ENCODE results near the gene GRIA4.
A peak's percentile ranks its signal among the peaks of the same experiment; 100 is the strongest.
"Not testable (repeated sequence)": the region's sequence is repeated elsewhere in the genome, so short reads cannot be mapped to it uniquely, and the experiment has no call there.

GRIA4 gene

DNA sequence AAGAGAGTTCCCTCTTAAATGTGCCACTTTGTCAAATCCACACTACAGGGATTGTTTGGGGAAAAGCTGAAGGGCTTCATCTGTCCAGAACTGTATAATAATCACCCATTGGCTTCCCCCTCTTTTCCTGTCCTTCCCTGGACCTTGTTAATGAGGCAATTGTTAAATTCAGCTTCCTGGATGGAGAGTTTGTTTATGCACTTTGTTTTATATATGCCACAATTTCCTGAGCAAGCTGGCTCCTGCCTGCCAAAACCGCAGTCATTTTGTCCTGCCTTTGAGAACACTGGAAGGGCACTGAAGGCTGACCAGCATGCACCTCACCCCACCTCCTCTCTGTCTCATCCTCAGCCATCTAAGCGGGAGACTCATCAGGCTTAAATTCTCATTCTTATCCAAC lies 325.9 kb downstream of the GRIA4 start:
- DNase-seq, result no peak

DNA sequence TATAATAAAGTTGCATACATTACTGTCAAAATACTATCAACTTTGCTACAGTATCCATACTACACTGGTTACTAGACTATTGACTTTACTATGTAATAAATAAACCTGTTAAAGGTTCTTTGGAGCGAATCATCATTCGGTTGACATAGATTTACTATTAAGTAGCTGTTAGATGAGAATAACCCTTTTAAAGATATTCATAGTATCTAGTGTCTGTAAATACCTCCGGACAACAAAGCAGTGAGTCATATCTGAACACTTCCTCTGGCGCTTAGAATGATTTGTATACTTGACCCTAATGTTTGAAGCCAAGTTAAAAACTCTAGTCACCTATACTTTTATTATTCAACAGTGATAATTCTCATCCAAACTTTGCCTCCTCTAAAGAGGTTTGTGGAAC lies 327.5 kb downstream of the GRIA4 start:
- no peak for DNase-seq

DNA sequence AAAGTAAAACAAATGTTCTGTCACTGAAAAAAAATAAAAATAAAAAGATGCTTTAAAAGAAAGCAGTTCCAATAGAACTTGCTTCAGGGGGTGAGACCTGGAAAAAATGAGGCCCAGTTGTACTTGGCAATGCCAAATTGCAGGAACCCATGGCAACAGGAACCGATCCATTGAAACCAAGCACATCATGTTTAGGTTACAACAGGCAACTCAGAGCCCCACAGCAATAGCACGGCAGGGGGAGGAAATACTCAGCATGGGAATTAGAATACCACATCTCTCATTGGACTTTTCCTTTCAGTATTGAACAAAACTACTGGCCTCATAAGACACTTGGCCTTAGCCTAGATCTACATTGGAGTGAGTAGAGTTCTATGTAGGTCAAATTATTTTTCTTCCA lies 327.9 kb downstream of the GRIA4 start:
- no peak for DNase-seq

DNA sequence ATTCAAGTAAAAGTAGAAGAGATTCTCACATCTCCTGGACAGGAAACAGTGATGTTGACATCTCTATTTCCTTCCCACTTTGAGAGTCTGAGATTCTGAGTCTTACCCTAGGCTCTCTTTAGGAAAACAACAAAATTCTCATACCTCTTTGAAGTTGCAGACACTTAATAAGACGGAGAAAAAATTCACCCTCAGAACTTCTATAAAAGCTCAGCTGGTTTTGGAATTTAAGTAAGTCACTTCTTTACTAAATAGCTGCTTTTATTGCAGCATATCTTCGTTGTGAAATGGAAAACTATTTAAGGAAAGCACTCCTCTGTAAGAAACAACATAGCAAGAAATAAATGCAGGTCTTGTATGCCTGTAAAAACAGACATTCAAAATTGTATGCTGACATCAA lies 333.0 kb downstream of the GRIA4 start:
- no peak for DNase-seq

DNA sequence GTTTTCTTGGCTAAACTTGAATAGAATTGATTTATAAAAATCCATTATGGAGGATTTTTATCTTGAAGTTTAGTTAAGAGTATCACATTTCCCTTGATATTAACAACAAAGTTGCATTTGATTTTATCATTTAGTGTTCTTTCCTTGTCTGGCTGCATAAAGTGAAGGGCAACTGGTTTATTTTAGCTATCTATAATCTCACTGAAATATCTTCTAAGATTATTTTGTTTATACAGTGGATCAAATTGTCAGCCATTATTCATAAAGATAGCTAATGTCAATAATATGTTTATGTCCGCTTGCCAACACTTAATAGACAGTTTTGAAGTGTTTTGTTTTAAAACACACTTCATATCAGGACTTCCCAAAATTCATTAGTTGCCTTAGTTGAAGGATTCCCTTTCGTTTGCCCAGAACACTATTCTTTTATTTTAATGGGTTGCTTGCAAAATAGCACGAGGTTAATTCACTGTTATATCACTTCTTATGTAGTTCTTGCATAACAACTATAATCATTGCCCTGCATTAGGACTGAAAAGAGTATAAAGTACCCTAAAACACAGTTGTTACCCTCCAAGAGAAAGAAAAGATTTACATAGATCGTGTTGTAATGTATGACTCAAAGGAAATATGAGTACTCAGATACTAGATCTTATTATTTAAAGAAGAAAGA lies 339.2 kb downstream of the GRIA4 start:
- no peak for DNase-seq

DNA sequence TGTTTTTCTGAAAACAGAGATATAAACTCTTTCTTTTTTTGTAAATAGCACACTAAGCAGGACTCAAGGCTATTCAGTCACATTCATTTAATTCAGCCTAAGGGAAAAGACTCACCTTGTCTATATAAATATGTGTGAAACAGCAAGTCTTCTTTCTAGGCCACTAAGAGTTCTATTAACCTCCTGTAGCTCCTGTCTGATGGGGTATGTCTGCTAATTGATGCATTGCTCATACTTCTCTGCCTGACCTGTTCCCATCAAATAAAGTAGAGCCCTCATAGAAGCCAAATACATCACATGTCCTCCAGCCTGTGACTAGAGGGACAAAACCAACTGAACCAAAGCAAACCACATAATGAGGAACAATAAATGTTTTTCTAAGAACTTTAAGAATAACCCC lies 344.0 kb downstream of the GRIA4 start:
- DNase-seq, result no peak

DNA sequence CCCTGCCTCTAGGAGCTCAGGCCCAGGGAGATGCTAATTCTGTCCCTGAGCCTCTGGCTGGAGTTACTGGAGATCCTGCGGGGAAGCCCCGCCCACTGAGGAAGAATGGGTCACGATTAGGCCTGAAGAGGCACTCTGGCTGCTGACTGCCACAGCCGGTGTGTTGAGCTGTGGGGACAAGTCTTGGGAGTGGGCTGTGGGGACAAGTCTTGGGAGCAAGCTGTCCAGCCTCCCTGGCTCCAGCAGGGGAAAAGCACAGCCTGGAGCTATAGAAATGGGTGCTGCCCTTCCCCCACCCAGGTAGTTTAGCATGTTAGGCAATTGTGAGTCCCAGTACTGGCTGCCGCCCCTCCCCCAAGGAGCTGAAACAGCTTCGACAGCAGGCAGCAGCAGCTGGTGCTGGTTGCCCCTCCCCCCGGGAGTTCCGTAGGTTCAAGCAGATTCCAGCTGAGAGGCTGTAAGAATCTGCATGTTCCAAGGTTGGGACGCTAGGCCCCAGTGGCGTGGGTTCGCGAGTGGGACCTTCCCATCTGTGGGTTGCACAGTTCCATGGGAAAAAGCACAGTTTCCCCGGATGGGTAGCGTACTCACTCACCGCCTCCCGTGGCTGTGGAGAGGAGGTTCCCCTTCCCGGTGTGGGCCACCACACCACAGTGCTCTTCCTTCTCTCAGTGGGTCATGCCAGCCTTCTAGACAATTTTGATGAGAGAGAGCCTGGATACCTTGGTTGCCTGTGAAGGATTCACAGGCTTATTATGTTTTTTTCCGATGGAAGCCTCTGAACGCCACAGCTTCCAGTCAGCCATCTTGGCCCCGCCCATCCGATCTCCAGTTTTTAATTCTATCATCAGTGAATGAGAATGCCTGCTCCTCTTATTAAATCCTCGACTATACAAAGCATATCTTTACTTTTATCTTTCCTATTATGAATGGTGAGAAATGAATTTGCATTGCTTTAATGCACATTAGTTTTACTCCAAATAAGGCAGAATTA lies 350.7 kb downstream of the GRIA4 start:
- peak; percentile 26 for DNase-seq

DNA sequence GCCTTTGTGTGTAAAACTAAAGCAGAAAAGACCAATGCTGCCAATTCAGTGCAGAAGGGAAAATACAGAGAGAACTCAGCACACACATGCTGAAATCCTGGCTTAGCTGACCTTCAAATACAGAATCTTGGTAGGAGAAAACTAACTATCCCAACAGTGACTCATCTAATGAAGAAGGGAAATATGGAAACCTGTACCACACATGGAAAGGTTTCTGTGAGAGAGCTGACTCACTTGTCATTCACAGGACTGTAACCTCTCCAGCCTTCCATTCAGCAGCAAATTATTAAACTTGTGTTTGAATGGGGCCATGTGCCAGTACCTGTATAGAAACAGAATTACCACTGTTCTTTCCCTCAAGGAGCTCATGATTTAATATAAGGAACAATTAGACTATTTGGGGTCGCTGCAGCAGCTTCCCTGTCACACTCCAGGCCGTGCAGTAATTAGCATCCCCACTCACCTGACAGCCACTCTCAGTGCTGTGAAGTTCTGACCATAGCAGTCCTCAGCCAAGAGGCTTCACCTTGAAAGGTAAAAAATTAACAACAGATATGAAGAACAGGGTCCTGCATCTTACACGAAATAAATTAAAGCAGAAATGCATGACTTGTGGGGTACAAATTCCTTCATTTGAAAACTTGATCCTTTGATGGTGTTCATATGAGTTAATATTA lies 358.3 kb downstream of the GRIA4 start:
- no peak for DNase-seq

DNA sequence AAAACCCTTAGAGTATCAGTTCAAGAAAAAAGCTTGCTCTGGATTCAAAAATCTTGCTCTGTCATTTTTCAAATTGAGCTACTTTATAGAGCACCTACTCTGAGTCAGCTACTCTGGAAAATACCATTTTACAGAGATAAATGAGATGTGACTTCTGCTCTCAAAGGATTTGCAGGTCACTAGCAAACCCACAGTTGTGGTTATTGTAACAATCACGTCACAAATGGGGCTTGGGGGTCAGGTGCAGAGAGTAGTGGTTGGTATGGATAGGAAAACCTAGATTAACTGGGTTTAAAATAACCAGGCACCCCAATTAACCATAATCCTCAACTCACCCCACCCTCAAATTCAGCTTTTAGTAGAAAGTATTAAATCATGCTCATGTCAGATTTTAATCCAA lies 359.9 kb downstream of the GRIA4 start:
- DNase-seq, result no peak

GRCh38 chr11:105975128-105975527 lies 365.3 kb downstream of the GRIA4 start:
- no peak for DNase-seq

GRCh38 chr11:105979997-105980703 lies 370.3 kb downstream of the GRIA4 start:
- no peak for DNase-seq

DNA sequence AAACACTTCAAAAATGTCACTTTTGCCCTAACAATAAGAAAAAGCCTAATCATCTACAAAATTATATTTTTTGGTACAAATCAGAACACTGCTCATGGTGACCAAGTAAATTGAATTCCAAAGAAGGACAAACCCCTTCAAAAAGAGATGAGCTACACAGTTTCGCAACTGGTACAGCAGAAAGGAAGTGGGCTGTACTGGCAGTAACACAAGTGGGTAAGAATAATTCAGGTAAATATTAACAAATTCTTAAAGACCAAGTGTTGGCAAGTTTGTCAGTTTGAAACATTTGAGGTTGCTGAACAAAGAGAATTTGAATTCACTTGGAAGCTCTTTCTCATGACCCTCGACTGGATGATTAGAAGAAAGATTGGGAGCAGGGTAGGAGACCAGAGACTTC lies 376.7 kb downstream of the GRIA4 start:
- no peak for DNase-seq

- no peak for DNase-seq
These were observed 378.3 kb downstream of the GRIA4 start for GRCh38 chr11:105988197-105988596.

- DNase-seq, result no peak
These were observed 379.3 kb downstream of the GRIA4 start for GRCh38 chr11:105989124-105989523.

DNA sequence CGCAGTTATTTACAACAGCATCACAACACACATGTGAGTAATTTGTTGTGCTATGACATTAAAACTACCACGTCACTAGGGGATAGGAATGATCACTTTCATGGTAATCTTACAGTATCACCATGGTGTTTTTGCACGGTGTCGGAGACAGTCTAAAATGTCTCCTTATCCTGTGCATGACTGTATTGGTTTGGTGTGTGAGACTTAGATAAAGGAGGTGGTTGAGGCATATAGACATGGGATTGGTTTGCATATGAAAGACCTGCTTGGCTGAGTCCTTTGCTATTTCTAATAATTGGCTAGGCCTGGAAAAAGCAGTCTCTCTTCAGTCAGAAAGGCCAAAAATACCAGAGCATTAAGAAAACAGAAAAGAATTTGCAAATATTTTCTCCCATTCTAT lies 382.0 kb downstream of the GRIA4 start:
- DNase-seq, result no peak

- no peak for DNase-seq
These were observed 391.6 kb downstream of the GRIA4 start for GRCh38 chr11:106001304-106002012.

DNA sequence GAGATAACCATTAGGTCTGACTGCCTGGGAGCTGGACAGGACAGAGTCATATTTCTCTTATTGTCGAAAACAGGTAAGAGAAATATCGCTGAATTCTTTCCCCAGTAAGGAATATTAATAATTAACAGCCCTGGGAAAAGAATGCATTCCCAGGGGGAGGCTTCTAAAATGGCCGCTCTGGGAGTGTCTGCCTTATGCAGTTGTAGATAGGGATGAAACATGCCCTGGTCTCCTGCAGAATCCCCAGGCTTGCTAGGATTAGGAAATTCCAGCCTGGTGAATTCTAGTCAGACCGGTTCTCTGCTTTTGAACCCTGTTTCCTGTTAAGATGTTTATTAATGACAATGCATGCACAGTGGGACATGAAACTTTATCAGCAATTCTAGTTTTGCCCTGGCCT lies 393.2 kb downstream of the GRIA4 start:
- DNase-seq, result not testable (repeated sequence)

DNA sequence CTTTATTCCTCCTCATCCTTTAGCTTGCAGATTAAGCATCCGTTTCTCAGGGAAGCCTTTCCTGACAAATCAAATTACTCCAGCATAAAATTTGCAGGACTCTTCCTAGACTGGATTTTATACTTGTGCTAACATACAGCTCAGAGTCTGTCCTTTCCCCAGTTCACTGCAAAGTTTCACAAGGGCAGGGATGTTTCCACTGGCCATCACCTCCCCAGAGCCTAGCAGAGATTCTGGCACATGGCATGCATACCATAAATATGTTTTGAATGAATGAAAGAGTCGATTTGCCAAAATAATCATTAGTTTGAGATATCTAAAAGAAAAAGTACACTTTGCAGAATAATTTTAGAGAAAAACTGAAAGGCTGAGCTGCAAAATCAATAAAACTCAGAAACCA lies 401.6 kb downstream of the GRIA4 start:
- DNase-seq, result no peak

DNA sequence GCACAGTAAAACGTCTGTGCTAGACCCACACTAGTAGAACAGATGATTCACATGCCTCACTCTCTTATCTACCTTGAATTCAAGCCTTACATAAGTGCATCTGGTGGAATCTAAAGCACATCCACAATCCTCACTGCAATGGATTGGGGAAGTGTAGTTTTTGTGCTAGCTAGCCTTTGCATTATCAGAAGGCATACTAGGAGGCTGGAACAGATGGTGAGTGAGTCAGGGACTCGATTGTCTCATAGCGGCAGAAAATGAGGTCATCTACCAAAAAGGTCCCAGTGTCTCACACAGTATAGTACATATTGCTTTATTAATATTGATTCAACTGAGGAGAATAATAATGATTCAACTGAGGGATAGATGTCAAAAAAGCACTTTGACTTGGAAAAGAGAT lies 402.9 kb downstream of the GRIA4 start:
- no peak for DNase-seq

DNA sequence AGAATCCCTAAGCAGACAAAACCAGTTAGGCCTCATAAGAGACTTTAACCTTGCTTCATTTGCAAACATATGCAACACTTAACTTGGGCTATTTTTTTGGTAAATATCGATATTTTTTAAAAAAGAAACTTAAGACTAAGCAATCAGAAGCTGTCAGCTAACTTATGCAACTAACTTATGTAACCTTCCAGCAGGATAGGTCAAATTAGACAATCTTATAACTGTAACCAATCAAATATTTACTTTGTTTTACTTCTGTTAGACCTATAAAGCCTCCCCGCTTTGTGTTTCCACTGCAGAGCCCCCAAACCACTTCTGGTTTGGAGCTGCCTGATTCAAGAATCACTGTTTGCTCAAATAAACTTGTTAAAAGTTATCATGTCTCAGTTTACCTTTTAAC lies 404.2 kb downstream of the GRIA4 start:
- DNase-seq, result no peak

DNA sequence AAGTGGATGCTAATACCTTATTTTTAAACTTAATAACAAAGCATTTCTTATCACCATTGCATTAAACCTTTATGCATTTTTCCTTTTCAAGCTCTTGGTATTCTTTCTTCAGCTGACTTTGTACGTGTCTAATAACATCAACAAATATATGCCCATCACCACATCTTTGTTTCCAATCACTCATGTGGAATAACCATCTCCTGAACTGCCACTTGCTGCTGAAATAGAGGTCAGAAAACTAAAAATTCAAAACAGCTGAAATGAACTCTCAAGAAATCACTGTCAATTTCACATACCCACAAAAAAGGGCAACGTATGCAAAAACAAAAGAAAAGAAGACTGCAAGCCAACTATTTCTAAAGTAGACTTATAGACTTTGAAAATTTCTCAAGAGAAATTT lies 404.7 kb downstream of the GRIA4 start:
- peak; percentile 3 for DNase-seq

DNA sequence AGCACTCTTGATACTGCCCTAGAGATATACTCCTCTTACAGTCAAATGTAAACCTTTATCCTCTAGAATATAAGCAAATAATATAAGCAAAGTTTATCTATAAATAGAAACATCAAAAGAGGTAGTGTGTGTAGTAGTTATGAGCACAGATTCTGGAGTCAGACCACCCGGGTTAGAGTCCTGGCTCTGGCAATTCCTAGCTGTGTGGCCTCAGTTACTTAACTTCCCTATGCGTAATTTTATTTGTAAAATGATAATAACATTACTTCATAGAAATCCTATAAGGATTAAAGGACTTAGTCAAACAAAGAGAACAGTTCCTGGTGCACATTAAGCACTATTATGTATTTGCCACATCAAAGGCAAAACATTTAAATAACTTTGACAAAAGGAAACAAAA lies 405.2 kb downstream of the GRIA4 start:
- no peak for DNase-seq
